GOT3 (cell line): ENCODE results near the gene PIP4K2A.
"Not testable (repeated sequence)": the region's sequence is repeated elsewhere in the genome, so short reads cannot be mapped to it uniquely, and the experiment has no call there.

Experiments
- DNase-seq: peaks from one replicate; lab custom pipeline; 2025; ENCODE audit warnings: mixed read lengths; lab: John Stamatoyannopoulos, UW

Gene PIP4K2A

DNA sequence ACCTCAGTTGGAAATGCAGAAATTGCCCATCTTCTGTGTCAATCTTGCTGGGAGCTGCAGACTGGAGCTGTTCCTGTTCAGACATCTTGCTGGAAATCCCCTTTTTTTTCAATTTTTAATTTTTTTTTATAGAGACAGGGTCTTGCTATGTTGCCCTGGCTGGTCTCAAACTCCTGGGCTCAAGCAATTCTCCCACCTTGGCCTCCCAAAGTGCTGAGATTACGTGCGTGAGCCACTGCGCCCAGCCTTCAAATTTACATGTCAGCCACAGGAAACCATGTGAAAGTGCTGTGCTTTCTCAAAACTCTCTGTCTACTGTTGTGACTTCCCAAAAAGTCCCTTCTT, 200.0 kb downstream of the PIP4K2A start:
- DNase-seq = not testable (repeated sequence)

DNA sequence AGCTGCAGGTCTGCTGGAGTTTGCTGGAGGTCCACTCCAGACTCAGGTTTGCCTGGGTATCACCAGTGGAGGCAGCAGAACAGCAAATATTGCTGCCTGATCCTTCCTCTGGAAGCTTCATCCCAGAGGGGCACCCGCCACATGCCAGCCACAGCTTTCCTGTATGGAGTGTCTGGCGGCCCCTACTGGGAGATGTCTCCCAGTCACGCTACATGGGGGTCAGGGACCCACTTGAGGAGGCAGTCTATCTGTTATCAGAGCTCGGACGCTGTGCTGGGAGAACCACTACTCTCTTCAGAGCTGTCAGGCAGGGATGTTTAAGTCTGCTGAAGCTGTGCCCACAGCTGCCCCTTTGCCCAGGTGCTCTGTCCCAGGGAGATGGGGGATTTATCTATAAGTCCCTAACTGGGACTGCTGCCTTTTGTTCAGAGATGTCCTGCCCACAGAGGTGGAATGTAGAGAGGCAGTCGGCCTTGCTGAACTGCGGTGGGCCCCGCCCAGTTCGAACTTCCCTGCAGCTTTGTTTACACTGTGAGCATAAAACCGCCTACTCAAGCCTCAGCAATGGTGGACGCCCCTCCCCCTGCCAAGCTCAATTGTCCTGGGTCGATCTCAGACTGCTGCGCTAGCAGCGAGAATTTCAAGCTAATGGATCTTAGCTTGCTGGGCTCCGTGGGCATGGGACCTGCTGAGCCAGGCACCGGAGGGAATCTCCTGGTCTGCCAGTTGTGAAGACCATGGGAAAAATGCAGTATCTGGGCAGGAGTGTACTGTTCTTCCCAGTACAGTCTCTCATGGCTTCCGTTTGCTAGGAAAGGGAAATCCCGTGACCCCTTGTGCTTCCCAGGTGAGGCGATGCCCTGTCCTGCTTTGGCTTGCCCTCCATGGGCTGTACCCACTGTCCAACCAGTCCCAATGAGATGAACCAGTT, 200.6 kb downstream of the PIP4K2A start:
- DNase-seq = not testable (repeated sequence)

DNA sequence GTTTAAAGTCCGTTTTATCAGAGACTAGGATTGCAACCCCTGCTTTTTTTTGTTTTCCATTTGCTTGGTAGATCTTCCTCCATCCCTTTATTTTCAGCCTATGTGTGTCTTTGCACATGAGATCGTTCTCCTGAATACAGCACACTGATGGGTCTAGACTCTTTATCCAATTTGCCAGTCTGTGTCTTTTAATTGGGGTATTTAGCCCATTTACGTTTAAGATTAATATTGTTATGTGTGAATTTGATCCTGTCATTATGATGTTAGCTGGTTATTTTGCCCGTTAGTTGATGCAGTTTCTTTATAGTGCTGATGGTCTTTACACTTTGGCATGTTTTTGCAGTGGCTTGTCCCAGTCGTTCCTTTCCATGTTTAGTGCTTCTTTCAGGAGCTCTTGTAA, 202.4 kb downstream of the PIP4K2A start:
- not testable (repeated sequence) for DNase-seq

DNA sequence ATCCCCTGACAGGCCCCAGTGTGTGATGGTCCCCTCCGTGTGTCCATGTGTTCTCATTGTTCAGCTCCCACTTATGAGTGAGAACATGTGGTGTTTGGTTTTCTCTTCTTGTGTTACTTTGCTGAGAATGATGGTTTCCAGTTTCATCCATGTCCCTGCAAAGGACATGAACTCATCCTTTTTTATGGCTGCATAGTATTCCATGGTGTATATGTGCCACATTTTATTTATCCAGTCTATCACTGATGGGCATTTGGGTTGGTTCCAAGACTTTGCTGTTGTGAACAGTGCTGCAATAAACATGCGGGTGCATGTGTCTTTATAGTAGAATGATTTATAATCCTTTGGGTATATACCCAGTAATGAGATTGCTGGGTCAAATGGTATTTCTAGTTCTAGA, 206.2 kb downstream of the PIP4K2A start:
- DNase-seq = not testable (repeated sequence)

DNA sequence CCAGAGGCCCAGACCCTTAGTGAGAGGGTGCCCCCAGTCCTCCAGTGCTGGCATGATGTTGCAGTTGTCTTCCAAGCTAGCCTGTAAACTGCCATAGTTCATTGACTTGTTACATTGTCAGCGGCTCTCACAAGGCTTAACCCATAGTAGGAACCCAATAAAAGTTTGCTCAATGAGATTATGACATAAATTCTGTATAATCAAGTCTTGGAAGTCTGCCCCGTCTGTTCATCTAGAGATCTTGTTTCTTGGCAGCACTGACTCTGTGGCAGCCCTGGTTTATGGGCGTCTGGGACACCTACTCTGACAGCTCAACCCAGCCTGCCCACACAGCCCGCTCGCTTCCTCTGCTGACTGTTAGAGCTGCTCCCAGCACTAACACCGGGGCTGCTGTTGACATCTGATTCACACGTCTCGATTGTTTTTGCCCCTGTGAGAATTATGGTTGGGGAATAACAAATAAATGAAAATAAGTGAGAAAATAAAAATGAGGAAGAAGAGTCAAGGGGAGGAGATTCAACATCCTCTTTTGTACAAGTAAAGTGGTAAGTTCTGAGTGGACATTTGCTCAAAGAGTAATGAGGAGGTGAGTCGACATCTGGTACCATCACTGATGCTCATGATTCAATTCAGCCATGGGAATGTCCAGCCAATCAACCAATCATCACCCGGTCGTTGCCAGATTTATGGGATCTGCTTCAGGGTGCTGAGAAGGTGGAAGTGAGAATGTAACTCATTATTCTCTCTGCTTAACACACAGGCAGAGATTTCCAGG, 208.3 kb downstream of the PIP4K2A start:
- DNase-seq = no peak

DNA sequence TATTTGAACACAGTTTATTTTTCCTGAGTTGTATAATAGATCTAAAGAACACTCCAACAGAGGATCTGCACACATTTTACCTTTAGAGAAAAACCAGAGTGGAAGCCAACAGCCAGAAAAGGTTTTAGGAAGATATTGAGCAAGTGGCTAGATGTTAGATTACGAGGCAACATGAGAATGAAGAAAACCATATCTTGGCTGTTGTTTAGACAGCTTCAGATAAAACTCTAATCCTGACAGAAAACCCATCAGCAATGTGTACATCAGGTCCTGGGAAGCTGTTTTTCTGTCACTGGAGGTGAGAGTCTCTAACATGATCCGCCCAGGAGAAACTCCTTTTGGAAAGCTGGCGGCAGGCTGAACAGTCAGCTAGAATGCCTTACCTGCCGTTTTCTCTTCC, 209.6 kb downstream of the PIP4K2A start:
- DNase-seq = no peak

DNA sequence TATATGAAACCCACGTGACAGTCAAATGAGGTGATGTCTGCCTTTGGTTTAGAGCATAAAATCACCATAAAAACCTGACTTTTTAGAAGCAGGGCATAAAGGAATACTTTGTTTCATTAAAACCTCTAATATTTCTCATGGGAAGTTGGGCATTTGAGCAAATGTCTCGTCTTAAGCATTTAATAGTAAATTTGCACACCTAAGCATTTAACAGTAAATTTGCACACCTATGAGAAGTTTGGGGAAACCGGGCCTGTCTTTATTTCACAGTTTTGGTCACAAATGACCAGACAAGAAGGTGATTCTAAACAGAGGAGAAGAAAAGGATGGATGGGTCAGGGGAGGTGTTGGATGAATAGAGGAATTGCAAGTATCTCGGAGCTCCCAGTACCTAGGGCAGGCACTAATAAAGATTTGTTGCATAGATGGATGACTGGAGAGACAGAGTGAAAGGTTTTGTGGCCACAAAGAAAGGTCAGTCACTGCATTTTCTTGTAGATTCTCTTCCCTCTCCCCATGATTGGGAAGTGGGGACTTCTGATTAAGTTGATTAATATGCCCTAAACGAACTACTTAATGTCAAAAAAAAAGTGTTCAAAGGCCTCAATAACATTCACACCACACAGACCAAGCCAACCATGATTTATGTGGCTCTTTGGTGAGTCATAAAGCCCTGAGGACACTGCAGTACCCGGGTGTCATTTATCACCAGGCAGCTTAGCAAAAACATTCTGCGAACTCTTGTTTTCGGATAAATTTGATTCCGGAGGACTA, 210.9 kb downstream of the PIP4K2A start:
- DNase-seq = no peak

DNA sequence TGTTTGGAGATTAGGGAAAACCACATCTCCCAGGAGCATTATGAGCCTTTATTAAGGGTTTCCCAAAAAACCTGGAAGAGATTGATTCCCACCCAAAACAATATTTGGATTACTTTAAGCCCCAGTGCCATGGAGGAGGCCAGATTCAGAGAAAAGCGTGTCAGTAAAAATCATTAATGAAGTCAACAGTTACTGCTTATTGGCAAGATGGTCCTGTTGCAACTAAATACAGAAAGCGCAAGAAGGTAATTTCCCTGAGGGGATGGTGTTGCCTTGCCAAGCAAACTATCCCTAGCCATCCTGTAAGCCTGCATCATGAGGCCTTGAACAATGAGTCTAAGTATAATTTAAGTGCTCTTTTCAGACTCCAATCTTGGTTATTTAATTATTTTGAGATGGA, 212.5 kb downstream of the PIP4K2A start:
- no peak for DNase-seq

DNA sequence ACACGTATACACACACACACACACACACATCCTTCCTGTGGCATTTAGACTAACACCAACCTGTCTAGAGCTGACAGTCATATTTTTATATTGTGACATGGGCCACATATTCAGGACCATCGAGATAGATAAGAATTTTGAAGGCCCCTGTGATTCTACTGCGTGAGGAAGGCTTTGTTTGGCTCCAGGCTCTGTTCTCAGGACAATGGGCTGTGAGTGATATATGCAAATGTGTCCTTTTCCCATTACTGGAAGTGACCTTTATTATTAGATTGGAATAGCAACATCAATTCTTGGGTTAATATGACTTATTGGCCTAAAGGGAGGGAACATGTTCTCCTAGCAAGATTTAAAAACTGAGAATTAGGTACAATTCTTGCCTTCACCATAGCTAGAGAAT, 213.0 kb downstream of the PIP4K2A start:
- no peak for DNase-seq

DNA sequence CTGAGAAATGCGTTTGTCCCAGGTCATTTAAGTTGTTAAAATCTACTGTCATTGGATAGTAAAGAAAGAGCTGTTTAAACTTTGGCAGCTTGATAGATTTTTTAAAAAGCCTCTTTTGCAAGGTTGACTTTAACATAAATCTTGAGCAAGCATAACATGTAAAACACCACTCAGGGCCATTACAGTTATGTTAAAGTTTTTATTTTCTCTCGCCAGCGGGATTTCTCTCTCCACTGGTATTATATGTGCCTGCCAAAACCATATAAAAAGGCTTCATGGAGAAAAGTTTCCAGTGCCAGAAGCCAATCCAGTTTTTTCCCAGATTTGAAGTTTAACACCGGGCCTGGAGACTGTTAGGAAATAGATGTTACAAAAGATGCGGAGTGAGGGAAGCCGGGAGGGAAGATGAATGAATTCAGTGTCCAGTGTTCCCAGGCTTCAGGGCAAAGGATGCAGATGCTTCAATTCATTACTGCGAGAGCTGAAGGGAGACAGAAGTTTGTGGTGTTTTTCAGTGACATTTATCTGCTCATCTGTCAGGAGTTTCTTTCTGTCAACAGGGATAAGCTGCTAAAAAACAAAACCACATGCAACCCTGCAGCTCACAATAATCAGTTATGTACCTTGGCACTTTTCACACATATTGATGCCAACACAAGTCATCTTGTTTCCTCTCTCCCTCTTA, 213.6 kb downstream of the PIP4K2A start:
- no peak for DNase-seq

DNA sequence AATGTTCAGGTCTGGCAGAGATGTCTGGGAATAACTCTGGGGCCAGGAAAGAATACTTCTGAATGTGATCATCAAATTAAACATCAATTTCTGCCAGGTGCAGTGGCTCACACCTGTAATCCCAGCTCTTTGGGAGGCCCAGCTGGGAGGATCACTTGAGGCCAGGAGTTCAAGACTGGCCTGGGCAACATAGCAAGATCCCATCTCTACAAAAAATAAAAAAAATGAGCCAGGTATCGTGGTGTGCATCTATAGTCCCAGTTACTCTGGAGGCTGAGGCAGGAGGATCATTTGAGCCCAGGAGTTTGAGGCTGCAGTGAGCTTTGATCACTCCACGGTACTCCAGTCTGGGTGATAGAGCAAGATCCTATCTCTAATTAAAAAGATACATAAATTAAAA, 214.4 kb downstream of the PIP4K2A start:
- DNase-seq = not testable (repeated sequence)

DNA sequence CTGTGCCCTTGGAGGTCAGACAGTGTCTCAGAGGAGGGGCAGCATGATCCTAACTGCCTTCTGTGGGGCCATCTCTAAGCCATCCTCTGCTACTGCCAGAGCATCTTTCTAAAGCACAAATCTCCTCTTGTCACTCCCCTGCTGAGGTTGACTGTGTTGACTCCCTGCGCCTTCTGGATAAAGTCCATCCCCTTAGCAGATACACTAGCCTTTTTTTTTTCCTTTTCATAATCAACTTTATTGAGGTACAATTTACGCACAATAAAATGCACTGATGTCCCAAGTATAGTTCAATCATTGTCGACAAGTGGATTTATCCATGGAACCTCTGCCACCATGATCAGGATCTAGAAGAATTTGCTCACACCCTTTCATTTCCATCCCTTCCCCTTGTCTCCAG, 219.0 kb downstream of the PIP4K2A start:
- DNase-seq = no peak

DNA sequence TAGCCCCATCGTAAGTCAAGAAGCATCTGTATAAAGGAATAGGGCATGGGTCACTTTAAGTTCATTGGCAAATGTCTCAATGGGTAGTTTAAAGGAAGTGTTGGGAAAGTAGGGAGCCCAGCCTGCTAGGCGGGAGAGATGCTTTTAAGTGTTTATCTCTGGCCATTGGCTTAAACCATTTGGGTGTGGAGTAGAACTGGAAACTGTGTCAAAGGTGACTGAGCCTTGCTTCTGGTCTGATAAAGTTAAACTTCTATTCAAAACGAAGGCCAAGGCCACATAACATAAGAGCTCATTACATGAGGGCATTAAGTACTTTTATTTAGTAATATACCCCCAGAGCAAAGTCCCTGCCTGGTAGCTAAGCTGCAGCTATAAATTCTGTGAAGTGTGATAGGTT, 220.4 kb downstream of the PIP4K2A start:
- DNase-seq = no peak

DNA sequence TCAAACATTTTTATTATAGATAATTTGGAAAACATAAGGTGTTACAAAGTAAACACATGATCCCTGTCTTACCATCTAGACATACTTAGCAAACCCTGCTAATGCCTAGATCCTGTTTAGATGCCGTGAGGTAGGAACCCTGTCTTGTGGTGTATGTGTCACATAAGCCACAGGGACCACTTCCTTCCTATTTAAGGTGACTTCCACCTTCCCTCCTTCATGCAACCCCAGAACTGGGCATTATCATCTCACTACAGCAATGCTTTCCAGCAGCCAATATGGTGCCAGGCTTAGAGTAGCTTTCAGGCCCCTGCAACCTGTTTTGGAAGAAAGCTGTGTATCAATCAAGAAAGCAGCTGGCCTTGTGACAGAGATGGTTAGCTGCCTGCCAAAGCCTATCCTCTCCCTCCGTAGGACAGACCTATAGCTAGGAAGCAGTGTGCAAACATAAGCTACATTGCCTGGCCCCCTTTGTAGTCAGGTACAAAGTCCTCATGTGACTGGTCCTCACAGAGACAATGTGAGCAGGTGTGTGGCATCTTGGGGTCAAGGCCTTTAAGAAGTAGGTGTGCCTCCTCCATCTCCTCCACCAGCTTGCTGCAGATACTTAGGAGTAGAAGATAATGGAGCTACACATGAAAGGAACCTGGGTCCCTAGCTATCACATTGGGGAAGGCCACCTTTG, 222.3 kb downstream of the PIP4K2A start:
- DNase-seq = no peak

DNA sequence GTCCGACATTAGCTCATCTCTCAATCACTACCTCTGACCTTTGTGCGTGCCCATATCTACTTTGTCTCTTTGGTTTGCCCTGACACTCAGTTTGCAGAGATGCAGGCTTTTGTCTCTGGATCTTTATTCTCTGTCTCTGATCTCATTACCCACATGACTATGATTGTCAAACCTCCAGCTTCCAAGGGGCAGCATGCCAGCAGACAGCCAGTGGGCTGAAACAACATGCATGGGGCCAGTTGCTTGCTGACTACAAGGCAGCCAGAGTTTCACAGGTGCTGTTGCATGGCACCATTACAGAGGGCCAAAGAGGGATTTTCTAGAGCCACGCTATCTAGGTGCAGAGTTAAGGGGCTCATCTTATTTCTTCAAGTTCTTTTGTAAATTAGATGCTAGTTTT, 222.9 kb downstream of the PIP4K2A start:
- DNase-seq = no peak

DNA sequence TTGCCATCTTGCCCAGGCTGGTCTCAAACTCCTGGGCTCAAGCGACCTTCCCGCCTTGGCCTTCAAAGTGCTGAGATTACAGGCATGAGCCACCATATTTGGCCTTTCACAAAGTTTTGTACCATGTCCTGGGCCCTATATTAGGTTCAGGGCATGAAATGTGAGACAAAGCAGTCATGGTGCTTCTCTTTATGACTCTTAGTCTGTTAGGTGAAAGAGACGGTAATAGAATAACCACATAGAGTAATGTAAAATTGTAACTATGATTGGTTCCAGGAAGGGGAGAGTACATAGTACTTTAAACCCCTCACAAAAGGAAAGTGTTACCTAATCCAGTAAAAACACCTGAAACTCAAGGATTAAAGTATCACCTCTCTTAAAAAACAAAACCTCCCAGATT, 224.4 kb downstream of the PIP4K2A start:
- DNase-seq = no peak

DNA sequence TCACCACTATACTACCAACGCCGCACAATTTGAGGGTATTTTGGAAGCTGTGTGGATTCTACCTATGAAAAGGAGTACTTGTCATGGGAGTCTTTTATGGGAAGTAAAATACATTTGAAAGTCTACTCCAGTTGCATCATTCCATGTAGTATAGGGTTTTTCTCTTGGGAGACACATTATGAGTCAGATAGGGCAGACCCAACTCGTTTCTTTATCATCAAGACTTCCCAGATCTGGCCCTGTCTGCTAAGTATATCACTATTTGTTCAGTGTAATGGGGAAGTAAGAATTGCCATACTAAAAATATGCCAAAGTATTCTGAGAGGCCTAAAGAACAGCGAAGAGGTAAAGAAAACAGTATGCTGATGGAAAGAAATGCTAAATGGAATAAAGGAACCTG, 224.9 kb downstream of the PIP4K2A start:
- no peak for DNase-seq

DNA sequence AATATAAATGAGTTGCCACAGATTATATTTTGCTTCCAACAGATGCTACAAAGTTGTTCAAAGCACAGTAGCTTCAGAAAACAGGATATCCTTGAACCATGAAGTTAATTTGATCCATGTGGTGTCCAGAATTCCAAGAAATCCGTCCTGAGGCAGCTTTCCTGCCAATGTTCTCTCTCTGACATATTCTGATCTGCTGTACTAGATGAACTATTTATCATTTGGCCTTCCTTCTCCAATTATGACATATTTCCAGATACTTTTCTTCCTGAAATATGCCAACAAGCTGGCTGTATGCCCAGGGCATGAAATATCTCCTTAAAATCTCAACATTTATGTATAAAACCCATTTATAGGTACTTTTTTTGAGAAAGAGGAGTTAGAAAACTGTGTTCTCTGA, 227.9 kb downstream of the PIP4K2A start:
- no peak for DNase-seq
